A673 (cell line): ENCODE measurements around the gene PRM2.

Source experiments
- EZH2 ChIP-seq: fragments of 200-600 bp; sonication (generic); IDR thresholded peaks from 2 replicates; pipeline ENCODE4 v1.6.1; 2017; ENCODE audit warnings: borderline replicate concordance, low read depth, mild to moderate bottlenecking, mixed read lengths, antibody characterized with exemption, low read length; ENCODE audit not compliant: poor library complexity, severe bottlenecking
- TF ChIP-seq, protein P1 (sequence below): fragments of 300-800, 200-600 bp; sonication (generic); conservative IDR thresholded peaks from 2 replicates; pipeline ENCODE4 v1.5.1; 2017; ENCODE audit warnings: low read depth, mild to moderate bottlenecking, antibody characterized with exemption, low read length, moderate library complexity, mixed read lengths

DNA sequence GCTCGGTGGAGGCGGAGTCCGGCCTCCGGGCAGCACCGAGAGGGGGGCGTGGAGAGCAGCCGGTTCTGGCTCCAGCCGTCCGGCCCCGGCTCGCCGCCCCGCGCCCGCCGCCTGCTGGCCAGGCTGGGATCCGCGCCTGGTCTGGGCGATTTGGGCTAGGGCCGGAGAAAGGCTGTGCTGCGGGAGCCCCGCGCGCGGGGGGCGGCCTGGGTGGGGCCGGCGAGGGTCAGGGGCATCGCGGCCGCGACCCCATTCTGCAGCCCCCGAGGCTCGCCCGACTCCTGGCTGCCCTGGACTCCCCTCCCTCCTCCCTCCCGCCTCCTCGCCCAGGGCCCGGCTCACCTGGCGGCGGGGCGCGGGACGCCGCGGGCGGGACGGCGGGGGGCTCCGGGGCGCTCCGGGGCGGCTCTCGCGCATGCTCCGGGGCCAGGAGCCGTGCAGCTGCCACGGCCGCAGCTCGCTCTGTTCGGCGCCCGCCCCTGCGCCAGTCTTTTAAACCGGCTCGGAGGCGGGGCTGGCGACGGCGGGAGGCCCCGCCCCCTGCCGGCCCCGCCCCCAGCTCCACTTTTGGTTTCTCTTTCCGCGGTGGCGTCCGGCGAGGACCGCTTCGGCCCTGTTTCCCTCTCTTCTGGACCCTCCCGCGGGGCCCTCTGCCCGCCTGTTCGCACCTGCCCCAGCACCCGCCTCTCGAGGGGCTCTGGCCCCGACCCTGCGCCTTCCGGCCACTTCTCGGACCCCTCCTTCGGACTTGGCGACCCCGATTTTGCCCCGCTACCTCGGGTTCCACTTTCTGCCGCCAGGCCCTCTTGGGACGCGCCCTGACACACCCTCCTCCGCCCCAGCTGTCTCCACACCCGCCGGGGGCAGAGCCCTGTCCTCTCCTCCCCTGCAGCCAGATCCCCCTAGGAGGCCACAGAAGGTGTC, 20.3 kb downstream of the PRM2 start, which contains the start of gene SOCS1:
- TF ChIP-seq, protein P1, sequence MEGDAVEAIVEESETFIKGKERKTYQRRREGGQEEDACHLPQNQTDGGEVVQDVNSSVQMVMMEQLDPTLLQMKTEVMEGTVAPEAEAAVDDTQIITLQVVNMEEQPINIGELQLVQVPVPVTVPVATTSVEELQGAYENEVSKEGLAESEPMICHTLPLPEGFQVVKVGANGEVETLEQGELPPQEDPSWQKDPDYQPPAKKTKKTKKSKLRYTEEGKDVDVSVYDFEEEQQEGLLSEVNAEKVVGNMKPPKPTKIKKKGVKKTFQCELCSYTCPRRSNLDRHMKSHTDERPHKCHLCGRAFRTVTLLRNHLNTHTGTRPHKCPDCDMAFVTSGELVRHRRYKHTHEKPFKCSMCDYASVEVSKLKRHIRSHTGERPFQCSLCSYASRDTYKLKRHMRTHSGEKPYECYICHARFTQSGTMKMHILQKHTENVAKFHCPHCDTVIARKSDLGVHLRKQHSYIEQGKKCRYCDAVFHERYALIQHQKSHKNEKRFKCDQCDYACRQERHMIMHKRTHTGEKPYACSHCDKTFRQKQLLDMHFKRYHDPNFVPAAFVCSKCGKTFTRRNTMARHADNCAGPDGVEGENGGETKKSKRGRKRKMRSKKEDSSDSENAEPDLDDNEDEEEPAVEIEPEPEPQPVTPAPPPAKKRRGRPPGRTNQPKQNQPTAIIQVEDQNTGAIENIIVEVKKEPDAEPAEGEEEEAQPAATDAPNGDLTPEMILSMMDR, result peak; percentile 59
- no peak for TF ChIP-seq EZH2
